Ectodermal cell (in vitro differentiated cells): Measurements from ENCODE around the gene MYLK.
"Not testable (repeated sequence)": the region's sequence is repeated elsewhere in the genome, so short reads cannot be mapped to it uniquely, and the experiment has no call there.

Source experiments
- H3K27ac ChIP-seq: 2 replicates; pipeline ENCODE4 v1.7.0; 2013; ENCODE audit warnings: mild to moderate bottlenecking, low read depth, low read length; ENCODE audit not compliant: insufficient read depth, poor library complexity, severe bottlenecking
- H3K27me3 ChIP-seq: 2 replicates; pipeline ENCODE4 v1.7.0; 2013; ENCODE audit warnings: mild to moderate bottlenecking, low read length; ENCODE audit not compliant: insufficient read depth, control insufficient read depth, poor library complexity, severe bottlenecking
- H3K36me3 ChIP-seq: one replicate; pipeline ENCODE4 v1.7.0; 2013; ENCODE audit warnings: low read length; ENCODE audit not compliant: control insufficient read depth, insufficient read depth
- H3K4me1 ChIP-seq: one replicate; pipeline ENCODE4 v1.7.0; 2013; ENCODE audit warnings: low read length; ENCODE audit not compliant: control insufficient read depth, insufficient read depth
- H3K4me3 ChIP-seq: 2 replicates; pipeline ENCODE4 v1.7.0; 2013; ENCODE audit warnings: low read depth, low read length, control low read depth; ENCODE audit not compliant: insufficient read depth
- H3K9me3 ChIP-seq: 2 replicates; pipeline ENCODE4 v1.7.0; 2013; ENCODE audit warnings: mild to moderate bottlenecking, low read length, moderate library complexity; ENCODE audit not compliant: control insufficient read depth
- WGBS, 2 experiments: methylation state at CpG; one replicate each; pipeline ENCODE4 v1.1.7; 2013; ENCODE audit warnings: missing lambda C conversion rate in 2 of 2; 5-methylcytosine and 5-hydroxymethylcytosine counted together

MYLK gene

DNA sequence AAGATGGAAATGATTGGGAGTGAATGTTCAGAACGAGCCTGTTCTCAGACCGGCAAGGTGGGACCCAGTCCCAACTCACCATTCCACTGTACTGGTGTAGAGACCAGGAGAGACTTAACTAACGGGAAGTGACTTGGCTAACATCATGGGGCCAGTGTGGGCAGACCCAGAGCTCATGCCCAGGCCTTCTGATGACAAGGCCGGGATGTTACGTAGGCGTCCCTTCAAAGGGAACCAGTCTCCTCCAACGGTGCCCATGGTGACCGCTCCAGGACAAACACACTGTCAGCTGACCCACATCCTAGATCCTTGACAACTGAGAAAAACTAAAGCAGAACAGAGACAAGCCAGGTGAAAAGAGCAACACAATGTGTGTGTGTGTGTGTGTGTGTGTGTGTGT lies 170.9 kb downstream of the MYLK start:
- 96% methylated on average over 8 of the region's 8 CpGs for WGBS, 2 experiments
- H3K36me3 ChIP-seq, result no peaks in the 10 kb centered on the region
- H3K9me3 ChIP-seq, result no peaks in the 10 kb centered on the region
- peaks cover 6% of the 10 kb centered on the region for H3K4me1 ChIP-seq
- no peaks in the 10 kb centered on the region for H3K27me3 ChIP-seq
- H3K4me3 ChIP-seq, result no peak overlapping the region
- no peak overlapping the region for H3K27ac ChIP-seq

DNA sequence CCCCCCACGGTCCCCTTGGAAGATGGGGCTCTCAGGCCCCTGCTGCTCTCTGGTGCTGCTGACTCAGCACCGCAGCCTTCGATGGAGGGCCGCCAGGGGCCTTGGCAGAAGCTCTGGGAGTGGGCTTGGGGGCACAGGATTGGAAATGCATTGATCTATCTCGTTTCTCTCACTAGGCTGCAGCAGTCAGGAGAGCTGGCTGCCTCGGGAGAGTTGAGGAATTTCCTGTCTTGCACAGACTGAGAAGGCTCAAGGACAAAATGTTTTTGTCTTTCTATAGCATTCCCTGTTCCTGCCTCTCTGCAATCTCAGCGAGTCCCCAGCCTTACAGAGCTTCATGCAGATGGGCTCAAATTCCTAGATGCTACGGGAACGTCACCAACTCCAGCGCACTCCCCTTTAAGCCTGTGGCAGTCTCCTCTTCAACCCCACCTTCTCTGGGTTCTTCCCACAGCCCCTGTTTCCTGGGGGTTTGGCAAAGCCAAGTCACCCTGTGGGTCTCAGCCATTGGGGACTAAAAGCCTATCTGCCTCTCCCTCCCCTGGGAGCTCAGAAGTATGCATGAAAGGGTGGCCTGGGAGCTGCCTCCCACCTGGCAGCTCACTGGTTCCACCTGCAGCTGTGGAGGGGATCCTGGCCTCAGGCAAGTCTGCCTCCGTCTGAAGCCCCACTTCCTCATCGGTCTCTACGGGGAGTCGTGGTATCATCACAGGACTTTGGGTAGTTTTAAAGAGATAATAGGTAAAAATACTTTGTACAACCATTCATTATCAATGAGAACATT lies 171.9 kb downstream of the MYLK start:
- peaks cover 6% of the 10 kb centered on the region for H3K4me1 ChIP-seq
- H3K9me3 ChIP-seq, result no peaks in the 10 kb centered on the region
- 59 to 68% methylated on average over 11 to 12 of the region's 14 CpGs for WGBS, 2 experiments
- no peaks in the 10 kb centered on the region for H3K36me3 ChIP-seq
- H3K27ac ChIP-seq, result no peak overlapping the region
- H3K27me3 ChIP-seq, result no peaks in the 10 kb centered on the region
- no peak overlapping the region for H3K4me3 ChIP-seq

DNA sequence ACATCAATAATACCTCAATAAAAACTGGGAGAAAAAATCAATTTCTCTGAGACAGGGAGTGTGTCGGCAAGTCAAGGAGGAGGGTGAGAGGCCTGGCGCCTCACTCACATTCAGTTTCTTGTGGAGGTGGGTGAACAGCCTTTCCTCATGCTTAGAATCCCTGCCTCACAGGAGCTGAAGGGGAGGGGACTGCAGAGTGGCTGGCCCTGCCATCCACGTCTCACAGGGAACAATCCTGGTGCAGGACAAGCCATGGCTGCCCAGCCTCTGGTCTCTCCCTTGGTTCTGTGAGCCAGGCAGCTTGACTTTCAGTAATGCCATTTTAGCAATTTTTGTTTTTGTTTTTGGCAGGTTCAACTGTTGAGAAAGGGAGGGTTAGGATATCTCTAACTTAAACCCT lies 172.8 kb downstream of the MYLK start:
- H3K9me3 ChIP-seq, result no peaks in the 10 kb centered on the region
- H3K27ac ChIP-seq, result no peak overlapping the region
- peaks cover 3% of the 10 kb centered on the region for H3K4me1 ChIP-seq
- no peaks in the 10 kb centered on the region for H3K36me3 ChIP-seq
- H3K27me3 ChIP-seq, result no peaks in the 10 kb centered on the region
- no peak overlapping the region for H3K4me3 ChIP-seq
- 88 to 91% methylated on average over 3 of the region's 3 CpGs for WGBS, 2 experiments

DNA sequence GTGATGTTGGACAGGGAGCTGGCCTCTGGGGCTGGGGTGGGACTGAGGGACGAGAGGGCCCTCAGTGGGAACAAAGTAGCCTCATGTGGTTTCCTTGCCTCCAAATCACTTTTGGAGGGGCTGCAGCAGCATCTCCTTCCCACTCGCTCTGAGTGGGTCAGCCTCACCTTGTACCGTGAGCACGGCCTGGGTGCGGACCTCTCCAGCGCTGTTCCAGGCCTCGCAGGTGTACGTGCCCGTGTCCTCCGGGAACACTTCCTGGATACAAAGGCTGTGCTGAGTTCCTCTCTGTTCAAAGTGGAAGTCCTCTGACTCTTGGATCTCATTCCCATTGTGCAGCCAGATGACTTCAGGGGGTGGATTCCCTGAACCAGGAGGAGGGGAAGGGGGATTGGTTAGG lies 175.6 kb downstream of the MYLK start:
- H3K4me1 ChIP-seq, result no peaks in the 10 kb centered on the region
- 95 to 96% methylated on average over 10 of the region's 10 CpGs for WGBS, 2 experiments
- H3K27ac ChIP-seq, result no peak overlapping the region
- no peaks in the 10 kb centered on the region for H3K9me3 ChIP-seq
- H3K36me3 ChIP-seq, result no peaks in the 10 kb centered on the region
- H3K27me3 ChIP-seq, result no peaks in the 10 kb centered on the region
- H3K4me3 ChIP-seq, result no peak overlapping the region

DNA sequence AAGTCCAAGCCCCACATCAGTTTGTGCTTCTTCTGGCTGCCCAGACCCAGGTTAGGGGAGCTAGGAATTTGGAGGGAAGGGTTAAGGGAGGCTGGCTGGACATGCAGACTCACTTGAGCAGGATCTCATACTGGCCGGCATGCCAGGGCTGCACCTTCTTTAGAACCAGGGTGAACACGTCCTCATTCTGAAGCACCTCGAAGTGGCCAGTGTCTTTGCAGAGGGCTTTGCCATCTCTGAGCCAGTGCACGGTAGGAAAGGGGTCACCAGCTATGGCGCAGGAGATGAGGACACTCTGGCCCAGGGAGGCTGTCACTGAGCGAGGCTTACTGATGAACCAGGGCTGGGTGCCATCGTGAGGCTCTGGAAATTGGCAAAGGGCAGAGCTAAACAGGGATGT lies 176.5 kb downstream of the MYLK start:
- WGBS, 2 experiments, result 95 to 98% methylated on average over 7 of the region's 7 CpGs
- H3K4me1 ChIP-seq, H3K9me3 ChIP-seq, H3K27me3 ChIP-seq, H3K4me3 ChIP-seq, H3K36me3 ChIP-seq, H3K27ac ChIP-seq: not testable (repeated sequence)

GRCh38 chr3:123706871-123707270 lies 177.3 kb downstream of the MYLK start:
- H3K27ac ChIP-seq, result no peak overlapping the region
- H3K27me3 ChIP-seq, result no peaks in the 10 kb centered on the region
- H3K36me3 ChIP-seq, result no peaks in the 10 kb centered on the region
- WGBS, 2 experiments, result 82 to 88% methylated on average over 8 of the region's 8 CpGs
- H3K4me3 ChIP-seq, result no peak overlapping the region
- peaks cover under 1% of the 10 kb centered on the region for H3K4me1 ChIP-seq
- H3K9me3 ChIP-seq, result no peaks in the 10 kb centered on the region

DNA sequence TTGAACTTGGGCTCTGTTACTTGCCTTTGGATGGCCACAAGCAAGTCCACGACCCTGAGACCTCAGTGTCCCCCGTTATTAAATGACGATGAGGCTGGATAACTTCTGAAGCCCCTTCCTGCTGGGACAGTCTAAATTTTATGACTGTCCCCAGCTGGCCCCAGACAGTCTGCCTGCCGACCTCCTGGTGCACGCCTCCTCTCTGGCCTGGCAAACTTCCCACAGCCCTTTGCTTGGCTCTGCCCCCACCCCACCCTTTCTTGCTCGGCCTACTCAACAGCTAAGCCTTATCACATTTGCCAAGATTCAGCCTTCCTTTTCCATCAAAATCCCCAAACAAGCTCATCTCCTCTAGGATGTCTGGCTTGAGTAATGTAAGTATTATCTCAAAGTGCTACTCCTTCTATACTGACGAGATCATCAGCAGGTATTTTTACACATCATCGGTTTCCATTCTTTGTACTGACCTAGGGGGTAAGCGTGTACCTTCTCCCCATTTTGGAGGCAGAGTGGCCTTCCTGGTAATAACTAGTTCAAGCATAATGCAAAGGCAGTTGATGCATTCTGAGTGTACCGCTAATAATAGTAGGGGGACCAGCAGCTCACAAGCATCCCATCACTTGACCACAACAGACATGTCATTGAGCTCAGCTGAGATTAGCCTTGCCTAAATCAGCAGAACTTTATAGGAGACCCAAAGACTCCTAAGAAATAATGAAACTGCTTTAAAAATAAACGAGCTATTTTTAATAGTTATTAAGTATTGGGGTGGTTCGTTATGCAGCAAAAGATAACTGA lies 178.4 kb downstream of the MYLK start:
- 91 to 92% methylated on average over 12 of the region's 12 CpGs for WGBS, 2 experiments
- peaks cover 9% of the 10 kb centered on the region for H3K4me1 ChIP-seq
- no peak overlapping the region for H3K4me3 ChIP-seq
- no peak overlapping the region for H3K27ac ChIP-seq
- H3K27me3 ChIP-seq, result no peaks in the 10 kb centered on the region
- H3K9me3 ChIP-seq, result no peaks in the 10 kb centered on the region
- H3K36me3 ChIP-seq, result no peaks in the 10 kb centered on the region

GRCh38 chr3:123703663-123704062 lies 180.5 kb downstream of the MYLK start:
- not testable (repeated sequence) for H3K27ac ChIP-seq, H3K4me3 ChIP-seq, H3K27me3 ChIP-seq, H3K36me3 ChIP-seq, H3K4me1 ChIP-seq, H3K9me3 ChIP-seq
- 97% methylated on average over 3 of the region's 3 CpGs for WGBS, 2 experiments

DNA sequence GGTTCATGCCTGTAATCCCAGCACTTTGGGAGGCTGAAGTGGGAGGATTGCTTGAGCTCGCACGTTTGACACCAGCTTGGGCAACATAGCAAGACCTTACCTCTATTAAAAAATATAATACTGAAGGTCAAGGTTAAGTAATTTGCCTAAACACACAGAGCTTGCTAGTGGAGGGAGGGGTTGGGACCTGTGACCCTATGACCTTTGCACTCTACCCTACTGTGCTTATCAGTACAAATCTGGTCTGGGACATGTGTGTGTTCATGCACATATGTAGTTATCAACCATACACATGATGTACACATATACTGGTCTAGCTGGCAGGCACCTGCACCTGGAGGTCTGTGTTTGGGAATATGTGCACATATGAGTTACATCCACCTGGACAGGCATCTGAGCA lies 181.4 kb downstream of the MYLK start:
- Histone ChIP-seq H3K9me3 (no peaks in the 10 kb centered on the region), H3K4me1 (peaks cover 9% of the 10 kb centered on the region), H3K4me3 (no peak overlapping the region), H3K36me3 (no peaks in the 10 kb centered on the region), H3K27ac (no peak overlapping the region), H3K27me3 (no peaks in the 10 kb centered on the region)
- WGBS, 2 experiments, result 92% methylated on average over 2 of the region's 2 CpGs; no CpG with 5 or more reads in 1 of the 2 experiments

- 18 to 21% methylated on average over 1 to 2 of the region's 2 CpGs for WGBS, 2 experiments
Observed at GRCh38 chr3:123702057-123702456, 182.1 kb downstream of the MYLK start.

More at GRCh38 chr3:123702057-123702456, 182.1 kb downstream of the MYLK start:
- H3K27ac ChIP-seq, H3K9me3 ChIP-seq, H3K4me3 ChIP-seq, H3K27me3 ChIP-seq, H3K4me1 ChIP-seq, H3K36me3 ChIP-seq: not testable (repeated sequence)
